Liver (tissue), 3 donors: ENCODE data around the gene AATK.

ENCODE experiments used
- CTCF ChIP-seq: fragments of 150-350 bp; IDR thresholded peaks from 2 replicates; pipeline ENCODE4 v1.5.1; 2017; ENCODE audit warnings: improper control_type of control experiment, low read depth, low read length; ENCODE audit not compliant: missing input control
- JUND ChIP-seq, 2 donors: IDR thresholded peaks; 2 replicates each; pipeline ENCODE4 v1.6.1; 2016; ENCODE audit warnings: antibody characterized with exemption in 2 of 2
- ZBTB33 ChIP-seq: IDR thresholded peaks from 2 replicates; pipeline ENCODE4 v1.6.1; 2016; ENCODE audit warnings: antibody characterized with exemption
- donor health status: healthy.
- donor health status: healthy.

GRCh38 chr17:81126281-81127132, 39.5 kb downstream of the AATK start:
- no peak for TF ChIP-seq CTCF
- no peak for TF ChIP-seq JUND (IDR thresholded peaks at IDR 0.05)
- no peak for TF ChIP-seq ZBTB33
